ENCODE results near the gene LDHA.

GRCh38 chr11:18408558-18409291 is 14.4 kb downstream of the LDHA start:
- TF ChIP-seq CTCF (IDR thresholded peaks at IDR 0.05) = no peak
- no peak for TF ChIP-seq TEAD4 (CRISPR knock-in tag; IDR thresholded peaks at IDR 0.05)
- TF ChIP-seq, protein P1, sequence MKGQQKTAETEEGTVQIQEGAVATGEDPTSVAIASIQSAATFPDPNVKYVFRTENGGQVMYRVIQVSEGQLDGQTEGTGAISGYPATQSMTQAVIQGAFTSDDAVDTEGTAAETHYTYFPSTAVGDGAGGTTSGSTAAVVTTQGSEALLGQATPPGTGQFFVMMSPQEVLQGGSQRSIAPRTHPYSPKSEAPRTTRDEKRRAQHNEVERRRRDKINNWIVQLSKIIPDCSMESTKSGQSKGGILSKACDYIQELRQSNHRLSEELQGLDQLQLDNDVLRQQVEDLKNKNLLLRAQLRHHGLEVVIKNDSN (CRISPR knock-in tag; IDR thresholded peaks at IDR 0.05) = no peak
- TF ChIP-seq CREB1 (CRISPR knock-in tag; IDR thresholded peaks at IDR 0.05) = no peak
- TF ChIP-seq ARID4B (CRISPR knock-in tag; IDR thresholded peaks at IDR 0.05; ENCODE audit: borderline replicate concordance) = no peak
- TF ChIP-seq, protein P2, sequence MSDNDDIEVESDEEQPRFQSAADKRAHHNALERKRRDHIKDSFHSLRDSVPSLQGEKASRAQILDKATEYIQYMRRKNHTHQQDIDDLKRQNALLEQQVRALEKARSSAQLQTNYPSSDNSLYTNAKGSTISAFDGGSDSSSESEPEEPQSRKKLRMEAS (CRISPR knock-in tag; IDR thresholded peaks at IDR 0.05) = no peak
- no peak for TF ChIP-seq ESRRA (CRISPR knock-in tag; IDR thresholded peaks at IDR 0.05; ENCODE audit: borderline replicate concordance)
- no peak for TF ChIP-seq TEAD1 (CRISPR knock-in tag; IDR thresholded peaks at IDR 0.05)
- no peak for TF ChIP-seq USF2 (CRISPR knock-in tag; IDR thresholded peaks at IDR 0.05)
- no peak for TF ChIP-seq ZNF671 (CRISPR knock-in tag; IDR thresholded peaks at IDR 0.05)

All from WTC11 (cell line).